ENCODE data around the gene SLC35F4.

GRCh38 chr14:57632649-57633048 lies 233.2 kb downstream of the SLC35F4 start:
- TF ChIP-seq EZH2 (IDR thresholded peaks at IDR 0.05) = no peak
- no peak for TF ChIP-seq TCF7L2 (IDR thresholded peaks at IDR 0.05; ENCODE audit: borderline replicate concordance, extremely low read depth, insufficient read depth, insufficient read length)
- no peak for TF ChIP-seq EZH2phosphoT487 (IDR thresholded peaks at IDR 0.05; ENCODE audit: borderline replicate concordance)
- no peak for TF ChIP-seq CTCF (IDR thresholded peaks at IDR 0.05 in 2 of 3, conservative IDR thresholded peaks at IDR 0.05 in 1 of 3; ENCODE audit: borderline replicate concordance in 1 of 3, insufficient read depth in 1 of 3, low read depth in 2 of 3, low read length in 2 of 3)
- no peak for TF ChIP-seq POLR2A (IDR thresholded peaks at IDR 0.05; ENCODE audit: borderline replicate concordance, extremely low read depth, insufficient read depth, insufficient read length)
- TF ChIP-seq EGR1 (IDR thresholded peaks at IDR 0.05; ENCODE audit: low read depth) = no peak
